ENCODE data around the gene OR8B4.

DNA sequence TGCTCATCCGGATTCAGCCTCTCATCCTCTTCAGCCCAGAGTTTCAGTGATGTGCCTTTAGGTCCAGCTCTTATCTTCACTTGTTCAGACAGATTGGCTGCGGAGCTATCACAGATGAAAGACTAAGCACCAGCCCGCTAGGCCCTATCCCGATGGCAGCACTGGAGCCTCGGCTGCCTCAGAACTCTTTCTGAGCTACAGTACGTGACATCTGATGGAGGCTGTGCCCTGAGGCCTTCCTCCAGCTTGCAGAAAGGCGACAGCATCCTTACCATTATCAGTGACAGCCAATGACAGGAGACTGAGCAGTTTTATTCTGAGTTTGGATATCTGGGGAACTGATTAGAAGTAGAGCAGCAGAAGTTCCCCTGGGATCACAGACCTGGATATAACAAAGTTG is 16.8 kb upstream of the OR8B4 start:
- TF ChIP-seq, protein P1, sequence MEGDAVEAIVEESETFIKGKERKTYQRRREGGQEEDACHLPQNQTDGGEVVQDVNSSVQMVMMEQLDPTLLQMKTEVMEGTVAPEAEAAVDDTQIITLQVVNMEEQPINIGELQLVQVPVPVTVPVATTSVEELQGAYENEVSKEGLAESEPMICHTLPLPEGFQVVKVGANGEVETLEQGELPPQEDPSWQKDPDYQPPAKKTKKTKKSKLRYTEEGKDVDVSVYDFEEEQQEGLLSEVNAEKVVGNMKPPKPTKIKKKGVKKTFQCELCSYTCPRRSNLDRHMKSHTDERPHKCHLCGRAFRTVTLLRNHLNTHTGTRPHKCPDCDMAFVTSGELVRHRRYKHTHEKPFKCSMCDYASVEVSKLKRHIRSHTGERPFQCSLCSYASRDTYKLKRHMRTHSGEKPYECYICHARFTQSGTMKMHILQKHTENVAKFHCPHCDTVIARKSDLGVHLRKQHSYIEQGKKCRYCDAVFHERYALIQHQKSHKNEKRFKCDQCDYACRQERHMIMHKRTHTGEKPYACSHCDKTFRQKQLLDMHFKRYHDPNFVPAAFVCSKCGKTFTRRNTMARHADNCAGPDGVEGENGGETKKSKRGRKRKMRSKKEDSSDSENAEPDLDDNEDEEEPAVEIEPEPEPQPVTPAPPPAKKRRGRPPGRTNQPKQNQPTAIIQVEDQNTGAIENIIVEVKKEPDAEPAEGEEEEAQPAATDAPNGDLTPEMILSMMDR (IDR thresholded peaks at IDR 0.05) = no peak
- no peak for TF ChIP-seq EP300 (IDR thresholded peaks at IDR 0.05)
- no peak for TF ChIP-seq POLR2A (IDR thresholded peaks at IDR 0.05)

All from ovary (tissue), 3 donors.